Endodermal cell (in vitro differentiated cells): Measurements from ENCODE around the gene SLC17A1. TPM values are rescaled to one million over a fixed set of nuclear protein-coding genes. Genes with fewer than 3 reads are reported as not detected.

Experiments used
- DNase-seq: peaks from one replicate; pipeline ENCODE4 v3.0.0-alpha.2; 2017
- H3K27ac ChIP-seq: 2 replicates; pipeline ENCODE4 v1.5.1; 2013; ENCODE audit warnings: mild to moderate bottlenecking, low read depth, low read length, moderate library complexity
- H3K27me3 ChIP-seq: 2 replicates; pipeline ENCODE4 v1.6.1; 2013; ENCODE audit warnings: mild to moderate bottlenecking, low read length, moderate library complexity; ENCODE audit not compliant: insufficient read depth, control insufficient read depth, poor library complexity, severe bottlenecking
- H3K36me3 ChIP-seq: 2 replicates; pipeline ENCODE4 v1.7.0; 2013; ENCODE audit warnings: mild to moderate bottlenecking, low read length, moderate library complexity; ENCODE audit not compliant: control insufficient read depth, insufficient read depth
- H3K4me1 ChIP-seq: one replicate; pipeline ENCODE4 v1.7.0; 2013; ENCODE audit warnings: low read length; ENCODE audit not compliant: control insufficient read depth, insufficient read depth
- H3K4me3 ChIP-seq: 2 replicates; pipeline ENCODE4 v1.5.1; 2013; ENCODE audit warnings: mild to moderate bottlenecking, low read length, moderate library complexity
- H3K9ac ChIP-seq: 2 replicates; pipeline ENCODE4 v1.6.1; 2013; ENCODE audit warnings: mild to moderate bottlenecking, low read length, moderate library complexity; ENCODE audit not compliant: poor library complexity, severe bottlenecking; ENCODE audit errors: extremely low read depth
- H3K9me3 ChIP-seq: 2 replicates; pipeline ENCODE4 v1.6.1; 2013; ENCODE audit warnings: mild to moderate bottlenecking, low read length, moderate library complexity; ENCODE audit not compliant: control insufficient read depth
- H3K27ac Mint-ChIP-seq: 2 replicates; pipeline ENCODE4 v1.8.0; 2020; ENCODE audit warnings: mixed read lengths
- H3K27me3 Mint-ChIP-seq: 2 replicates; pipeline ENCODE4 v1.8.0; 2021; ENCODE audit warnings: mild to moderate bottlenecking, mixed read lengths; ENCODE audit not compliant: insufficient read depth
- H3K36me3 Mint-ChIP-seq: 2 replicates; pipeline ENCODE4 v1.8.0; 2020; ENCODE audit warnings: low read depth, mixed read lengths
- H3K4me1 Mint-ChIP-seq: 2 replicates; pipeline ENCODE4 v1.8.0; 2020; ENCODE audit warnings: mixed read lengths
- H3K4me3 Mint-ChIP-seq: 2 replicates; pipeline ENCODE4 v1.8.0; 2020; ENCODE audit warnings: mild to moderate bottlenecking, moderate library complexity, mixed read lengths
- H3K9me3 Mint-ChIP-seq: 2 replicates; pipeline ENCODE4 v1.8.0; 2020; ENCODE audit warnings: mild to moderate bottlenecking, mixed read lengths
- WGBS, 2 experiments: methylation state at CpG; one replicate each; pipeline versions ENCODE4 v1.1.5 to v1.1.7; 2013; ENCODE audit warnings: missing lambda C conversion rate in 2 of 2, mixed read lengths in 1 of 2; ENCODE audit not compliant: insufficient coverage in 1 of 2, insufficient read length in 1 of 2; 5-methylcytosine and 5-hydroxymethylcytosine counted together
- total RNA-seq, 2 donors: library from RNA; stranded (reverse); fragmentation: NEBNext Ultra II Directional in 1 of 2; extraction: Animal tissue kit (Norgen Biotek cat#: 25700) in 1 of 2; gene quantifications; 2 replicates in 1 of 2; 3 replicates in 1 of 2; pipeline ENCODE4 v1.2.1, GENCODE V29; 2021
- TF ChIP-seq, protein P1 (sequence below): fragments of 200-600 bp; sonication (generic); conservative IDR thresholded peaks from 2 replicates; pipeline ENCODE4 v1.5.0; 2021; ENCODE audit warnings: antibody characterized with exemption, mild to moderate bottlenecking

SLC17A1 gene
- total RNA-seq, 2 donors from 2014 or later, result not detected

DNA sequence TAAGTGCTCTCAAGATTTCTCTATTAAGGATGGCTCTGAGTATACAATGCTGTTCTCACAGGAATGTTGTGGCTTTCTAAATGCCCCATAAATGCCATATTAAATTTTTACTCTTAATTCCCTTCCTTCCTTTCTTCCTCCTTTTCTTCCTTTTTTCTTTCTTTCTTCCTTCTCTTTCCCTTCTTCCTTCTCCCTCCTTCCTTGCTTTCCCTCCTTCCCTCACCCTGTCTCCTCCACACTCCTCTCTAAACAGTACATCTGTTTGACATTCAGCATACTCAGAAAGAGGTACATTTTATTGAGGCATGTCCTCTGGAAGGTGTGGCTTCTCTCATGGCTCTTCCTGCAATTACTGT, 433 bp upstream of the SLC17A1 start:
- H3K4me3 ChIP-seq, result no peak overlapping the region
- no peak for DNase-seq
- Mint-ChIP-seq H3K27ac (no peak overlapping the region), H3K9me3 (no peaks in the 10 kb centered on the region), H3K36me3 (no peaks in the 10 kb centered on the region), H3K27me3 (no peaks in the 10 kb centered on the region), H3K4me3 (no peak overlapping the region), H3K4me1 (peaks cover 4% of the 10 kb centered on the region)
- no peaks in the 10 kb centered on the region for H3K27me3 ChIP-seq
- TF ChIP-seq, protein P1, sequence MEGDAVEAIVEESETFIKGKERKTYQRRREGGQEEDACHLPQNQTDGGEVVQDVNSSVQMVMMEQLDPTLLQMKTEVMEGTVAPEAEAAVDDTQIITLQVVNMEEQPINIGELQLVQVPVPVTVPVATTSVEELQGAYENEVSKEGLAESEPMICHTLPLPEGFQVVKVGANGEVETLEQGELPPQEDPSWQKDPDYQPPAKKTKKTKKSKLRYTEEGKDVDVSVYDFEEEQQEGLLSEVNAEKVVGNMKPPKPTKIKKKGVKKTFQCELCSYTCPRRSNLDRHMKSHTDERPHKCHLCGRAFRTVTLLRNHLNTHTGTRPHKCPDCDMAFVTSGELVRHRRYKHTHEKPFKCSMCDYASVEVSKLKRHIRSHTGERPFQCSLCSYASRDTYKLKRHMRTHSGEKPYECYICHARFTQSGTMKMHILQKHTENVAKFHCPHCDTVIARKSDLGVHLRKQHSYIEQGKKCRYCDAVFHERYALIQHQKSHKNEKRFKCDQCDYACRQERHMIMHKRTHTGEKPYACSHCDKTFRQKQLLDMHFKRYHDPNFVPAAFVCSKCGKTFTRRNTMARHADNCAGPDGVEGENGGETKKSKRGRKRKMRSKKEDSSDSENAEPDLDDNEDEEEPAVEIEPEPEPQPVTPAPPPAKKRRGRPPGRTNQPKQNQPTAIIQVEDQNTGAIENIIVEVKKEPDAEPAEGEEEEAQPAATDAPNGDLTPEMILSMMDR, result no peak
- H3K36me3 ChIP-seq, result no peaks in the 10 kb centered on the region
- H3K4me1 ChIP-seq, result no peaks in the 10 kb centered on the region
- no peak overlapping the region for H3K9ac ChIP-seq
- H3K9me3 ChIP-seq, result no peaks in the 10 kb centered on the region
- no peak overlapping the region for H3K27ac ChIP-seq

DNA sequence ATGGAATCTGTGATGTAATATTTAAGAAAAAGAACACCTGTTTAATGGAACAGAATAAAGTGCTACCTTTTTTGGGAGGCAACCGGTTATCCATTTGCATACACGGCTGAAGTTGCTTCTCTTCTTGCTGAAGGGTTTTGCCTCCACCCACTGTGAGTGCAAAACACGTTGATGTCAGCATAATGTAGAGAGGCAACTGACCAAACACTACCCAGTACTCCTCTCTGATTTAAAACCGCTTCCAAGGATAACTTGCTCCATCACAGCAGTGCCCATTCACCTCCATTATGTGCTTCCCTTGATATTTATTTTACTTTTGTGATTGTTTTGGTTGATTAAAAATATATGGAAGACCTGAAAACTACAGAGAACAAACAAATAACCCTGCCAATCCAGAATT, 1.4 kb downstream of the SLC17A1 start:
- Histone ChIP-seq H3K4me1 (no peaks in the 10 kb centered on the region), H3K27ac (no peak overlapping the region), H3K27me3 (no peaks in the 10 kb centered on the region), H3K4me3 (no peak overlapping the region), H3K36me3 (no peaks in the 10 kb centered on the region), H3K9me3 (no peaks in the 10 kb centered on the region), H3K9ac (no peak overlapping the region)
- 73 to 85% methylated on average over 3 to 4 of the region's 4 CpGs for WGBS, 2 experiments
- Mint-ChIP-seq H3K4me1 (peaks cover 4% of the 10 kb centered on the region), H3K36me3 (no peaks in the 10 kb centered on the region), H3K27ac (no peak overlapping the region), H3K4me3 (no peak overlapping the region), H3K27me3 (no peaks in the 10 kb centered on the region), H3K9me3 (no peaks in the 10 kb centered on the region)
- TF ChIP-seq, protein P1, result no peak
- no peak for DNase-seq

DNA sequence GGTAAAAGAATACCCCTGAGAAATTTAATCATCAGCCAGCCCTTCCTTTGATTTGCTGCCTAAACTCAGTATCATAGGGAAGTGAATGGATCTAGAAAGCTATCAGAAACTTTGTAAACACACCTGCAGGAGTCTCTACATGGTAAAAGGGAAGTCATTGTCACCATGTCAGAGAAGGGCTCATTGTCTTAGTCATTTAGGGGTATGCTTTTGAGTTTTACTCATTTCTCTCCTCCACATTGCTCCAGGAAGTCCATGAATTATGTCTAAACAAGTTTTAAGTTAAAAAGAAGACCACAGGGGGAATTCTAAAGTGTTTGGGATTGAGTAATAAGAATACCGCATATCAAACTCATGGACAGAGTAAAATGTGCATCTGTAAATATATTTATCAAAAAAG, 2.5 kb downstream of the SLC17A1 start:
- Mint-ChIP-seq H3K4me1 (peaks cover 4% of the 10 kb centered on the region), H3K27me3 (no peaks in the 10 kb centered on the region), H3K4me3 (no peak overlapping the region), H3K27ac (no peak overlapping the region), H3K36me3 (no peaks in the 10 kb centered on the region), H3K9me3 (no peaks in the 10 kb centered on the region)
- TF ChIP-seq, protein P1, result no peak
- Histone ChIP-seq H3K4me3 (no peak overlapping the region), H3K9ac (no peak overlapping the region), H3K4me1 (no peaks in the 10 kb centered on the region), H3K36me3 (no peaks in the 10 kb centered on the region), H3K9me3 (no peaks in the 10 kb centered on the region), H3K27me3 (no peaks in the 10 kb centered on the region), H3K27ac (no peak overlapping the region)
- WGBS, 2 experiments, result 100% methylated on average over 1 of the region's 1 CpG; no CpG with 5 or more reads in 1 of the 2 experiments
- DNase-seq, result no peak
